ENCODE data around the gene ACOXL. TPM values are rescaled to one million over a fixed set of nuclear protein-coding genes. Genes with fewer than 3 reads are reported as not detected.

The ACOXL gene
- polyA plus RNA-seq, 3 donors = 0.35 TPM; not detected in 2

DNA sequence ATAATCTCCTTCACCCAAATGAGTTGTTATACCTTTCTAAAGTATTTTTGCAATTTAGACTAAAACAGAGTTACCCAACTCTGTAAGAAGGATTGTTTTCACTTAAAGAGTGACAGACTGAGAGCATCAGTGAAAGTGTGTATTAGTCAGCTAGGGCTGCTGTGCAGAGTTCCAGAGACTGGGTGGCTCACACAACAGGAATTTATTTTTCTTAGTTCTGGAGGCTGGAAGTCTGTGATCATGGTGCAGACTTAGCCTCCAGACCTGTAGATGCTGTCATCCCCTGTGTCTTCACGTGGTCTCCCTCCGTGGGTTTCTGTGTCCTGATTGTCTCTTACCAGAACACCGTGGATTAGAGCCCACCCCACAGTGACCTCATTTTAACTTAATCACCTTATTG is 428.4 kb downstream of the ACOXL start:
- no peak overlapping the region for H3K9ac ChIP-seq (ENCODE audit: insufficient read depth, low read length, poor library complexity, severe bottlenecking)
- Mint-ChIP-seq H3K27me3 (ENCODE audit: low read depth in 3 of 3) (peaks cover 2 to 4% (median 3%) of the 10 kb centered on the region in 3 donors), H3K4me1 (peaks cover 19% of the 10 kb centered on the region), H3K36me3 (peaks cover 87 to 91% of the 10 kb centered on the region in 2 donors), H3K27ac (no peak overlapping the region), H3K9me3 (peaks cover 0 to 2% (median 0%) of the 10 kb centered on the region in 7 donors), H3K4me3 (no peak overlapping the region)
- H3K4me2 ChIP-seq (replicated peaks; ENCODE audit: extremely low read depth, low read length, poor library complexity, severe bottlenecking) = no peak overlapping the region
- peaks cover 9% of the 10 kb centered on the region for H3K79me2 ChIP-seq (ENCODE audit: insufficient read depth, low read length)
- no peak overlapping the region for H3K27ac ChIP-seq (ENCODE audit: low read depth in 1 of 2, low read length in 2 of 2)
- H3K27me3 ChIP-seq (ENCODE audit: control insufficient read depth in 2 of 2, insufficient read depth in 2 of 2, low read length in 2 of 2) = no peaks in the 10 kb centered on the region
- H2AFZ ChIP-seq (ENCODE audit: insufficient read depth, low read depth, low read length, poor library complexity, severe bottlenecking) = no peak overlapping the region
- DNase-seq = no peak
- WGBS (ENCODE audit: insufficient coverage) = no CpG with 5 or more reads among the region's 3 CpGs
- H3K4me3 ChIP-seq (replicated peaks in 1 of 3; ENCODE audit: low read depth in 2 of 3, low read length in 3 of 3) = no peak overlapping the region
- peaks cover 92% of the 10 kb centered on the region for H4K20me1 ChIP-seq (ENCODE audit: insufficient read depth, low read length)
- TF ChIP-seq, protein P1, sequence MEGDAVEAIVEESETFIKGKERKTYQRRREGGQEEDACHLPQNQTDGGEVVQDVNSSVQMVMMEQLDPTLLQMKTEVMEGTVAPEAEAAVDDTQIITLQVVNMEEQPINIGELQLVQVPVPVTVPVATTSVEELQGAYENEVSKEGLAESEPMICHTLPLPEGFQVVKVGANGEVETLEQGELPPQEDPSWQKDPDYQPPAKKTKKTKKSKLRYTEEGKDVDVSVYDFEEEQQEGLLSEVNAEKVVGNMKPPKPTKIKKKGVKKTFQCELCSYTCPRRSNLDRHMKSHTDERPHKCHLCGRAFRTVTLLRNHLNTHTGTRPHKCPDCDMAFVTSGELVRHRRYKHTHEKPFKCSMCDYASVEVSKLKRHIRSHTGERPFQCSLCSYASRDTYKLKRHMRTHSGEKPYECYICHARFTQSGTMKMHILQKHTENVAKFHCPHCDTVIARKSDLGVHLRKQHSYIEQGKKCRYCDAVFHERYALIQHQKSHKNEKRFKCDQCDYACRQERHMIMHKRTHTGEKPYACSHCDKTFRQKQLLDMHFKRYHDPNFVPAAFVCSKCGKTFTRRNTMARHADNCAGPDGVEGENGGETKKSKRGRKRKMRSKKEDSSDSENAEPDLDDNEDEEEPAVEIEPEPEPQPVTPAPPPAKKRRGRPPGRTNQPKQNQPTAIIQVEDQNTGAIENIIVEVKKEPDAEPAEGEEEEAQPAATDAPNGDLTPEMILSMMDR (IDR thresholded peaks at IDR 0.05) = no peak
- peaks cover 7 to 12% of the 10 kb centered on the region in 2 donors for H3K4me1 ChIP-seq (ENCODE audit: control insufficient read depth in 1 of 2, insufficient read depth in 2 of 2, low read length in 2 of 2)
- peaks cover 50 to 83% of the 10 kb centered on the region in 2 donors for H3K36me3 ChIP-seq (replicated peaks in 1 of 2; ENCODE audit: control insufficient read depth in 1 of 2, insufficient read depth in 2 of 2, low read length in 2 of 2)
- intact Hi-C loops (cut with micrococcal nuclease) = no loop called here
- H3K9me3 ChIP-seq (replicated peaks in 1 of 2; ENCODE audit: control insufficient read depth in 1 of 2, insufficient read depth in 1 of 2, low read length in 2 of 2) = no peaks in the 10 kb centered on the region

DNA sequence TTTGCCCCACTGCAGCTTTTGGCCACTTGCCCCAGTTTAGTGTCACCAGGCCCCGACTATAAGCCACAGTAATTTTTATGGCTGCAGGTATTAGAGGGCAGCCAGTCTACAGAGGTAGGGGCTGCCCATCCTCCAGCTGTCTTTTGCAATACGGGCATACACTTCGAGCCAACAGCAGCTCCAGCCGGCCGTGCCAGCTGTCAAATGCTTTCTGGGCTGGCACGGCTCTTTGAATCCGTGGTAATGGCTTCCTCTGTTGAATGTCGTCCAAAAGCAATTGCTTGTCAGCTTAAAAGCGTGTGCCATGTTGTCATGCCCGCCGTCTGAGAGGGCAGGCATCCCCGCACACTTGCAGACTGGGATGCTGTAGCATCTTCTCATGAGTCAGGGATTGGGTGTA is 429.6 kb downstream of the ACOXL start:
- H3K9me3 ChIP-seq (replicated peaks in 1 of 2; ENCODE audit: control insufficient read depth in 1 of 2, insufficient read depth in 1 of 2, low read length in 2 of 2) = no peaks in the 10 kb centered on the region
- WGBS (ENCODE audit: insufficient coverage) = 57% methylated on average over 8 of the region's 12 CpGs
- no peaks in the 10 kb centered on the region for H3K27me3 ChIP-seq (ENCODE audit: control insufficient read depth in 2 of 2, insufficient read depth in 2 of 2, low read length in 2 of 2)
- H2AFZ ChIP-seq (ENCODE audit: insufficient read depth, low read depth, low read length, poor library complexity, severe bottlenecking) = no peak overlapping the region
- TF ChIP-seq, protein P1 (IDR thresholded peaks at IDR 0.05) = no peak
- intact Hi-C loops (cut with micrococcal nuclease) = no loop called here
- no peak overlapping the region for H3K4me2 ChIP-seq (replicated peaks; ENCODE audit: extremely low read depth, low read length, poor library complexity, severe bottlenecking)
- Mint-ChIP-seq H3K36me3 (peaks cover 86 to 91% of the 10 kb centered on the region in 2 donors), H3K27ac (peak overlapping the region in 2 of 7 donors; percentile 5 to 18), H3K4me1 (peaks cover 19% of the 10 kb centered on the region), H3K9me3 (peaks cover 0 to 2% (median 0%) of the 10 kb centered on the region in 7 donors), H3K4me3 (no peak overlapping the region), H3K27me3 (ENCODE audit: low read depth in 3 of 3) (peaks cover 2 to 4% (median 3%) of the 10 kb centered on the region in 3 donors)
- peaks cover 7 to 12% of the 10 kb centered on the region in 2 donors for H3K4me1 ChIP-seq (ENCODE audit: control insufficient read depth in 1 of 2, insufficient read depth in 2 of 2, low read length in 2 of 2)
- peaks cover 80% of the 10 kb centered on the region for H4K20me1 ChIP-seq (ENCODE audit: insufficient read depth, low read length)
- H3K79me2 ChIP-seq (ENCODE audit: insufficient read depth, low read length) = peaks cover 5% of the 10 kb centered on the region
- no peak overlapping the region for H3K4me3 ChIP-seq (replicated peaks in 1 of 3; ENCODE audit: low read depth in 2 of 3, low read length in 3 of 3)
- H3K36me3 ChIP-seq (replicated peaks in 1 of 2; ENCODE audit: control insufficient read depth in 1 of 2, insufficient read depth in 2 of 2, low read length in 2 of 2) = peaks cover 49 to 83% of the 10 kb centered on the region in 2 donors
- peak overlapping the region in 1 of 2 donors; percentile 2 for H3K27ac ChIP-seq (ENCODE audit: low read depth in 1 of 2, low read length in 2 of 2)
- no peak overlapping the region for H3K9ac ChIP-seq (ENCODE audit: insufficient read depth, low read length, poor library complexity, severe bottlenecking)
- no peak for DNase-seq
